ENCODE results near the gene ELMO1. TPM values are rescaled to one million over a fixed set of nuclear protein-coding genes. Genes with fewer than 3 reads are reported as not detected.

ELMO1 gene
- total RNA-seq, 1 donor from 2014 or later: 68.1 TPM

DNA sequence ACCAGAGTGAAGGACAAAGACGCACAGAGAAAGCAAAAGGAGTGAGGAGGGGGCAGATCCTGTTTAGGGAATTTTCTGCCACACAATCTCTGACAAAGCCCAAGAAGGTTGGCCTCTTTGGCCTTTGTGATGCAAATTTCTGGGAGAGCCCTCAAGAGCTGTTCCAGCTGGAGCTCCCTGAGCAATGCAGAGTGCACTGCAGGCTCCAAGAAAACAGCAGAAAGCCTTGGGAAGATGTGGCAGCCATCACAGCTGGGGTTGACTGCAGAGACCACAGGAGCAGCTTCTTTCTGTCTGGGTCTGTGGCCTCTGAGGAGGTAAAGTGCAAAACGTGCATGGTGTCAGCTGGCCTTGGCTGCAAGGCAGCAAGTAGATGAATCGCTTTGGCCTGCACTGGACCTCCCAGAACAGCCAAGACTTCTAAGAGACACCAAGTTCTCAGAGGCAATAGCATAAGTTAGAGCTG, 200.2 kb downstream of the ELMO1 start:
- FAIRE-seq (no peak), DNase-seq (ENCODE audit: low spot score in 2 of 2) (no peak)

DNA sequence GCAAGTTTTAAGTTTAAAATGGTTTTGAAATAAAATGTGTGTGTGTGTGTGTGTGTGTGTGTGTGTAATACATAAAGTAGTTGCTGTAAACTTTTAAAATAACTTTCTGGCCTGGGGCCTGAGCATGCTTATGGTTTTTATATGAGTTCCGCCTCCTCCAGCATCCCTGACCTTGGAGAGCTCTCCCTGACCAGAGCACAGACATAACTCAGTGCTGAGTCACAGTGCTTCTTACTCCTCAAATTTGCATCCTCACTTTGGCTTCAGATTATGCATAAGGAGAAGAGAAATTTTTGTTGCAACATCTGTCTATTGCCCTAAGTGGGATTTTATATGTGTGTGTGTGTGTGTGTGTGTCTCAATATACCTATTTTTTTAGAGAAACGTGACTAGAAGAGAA, 200.8 kb downstream of the ELMO1 start:
- FAIRE-seq: no peak
- DNase-seq (ENCODE audit: low spot score in 2 of 2): no peak

DNA sequence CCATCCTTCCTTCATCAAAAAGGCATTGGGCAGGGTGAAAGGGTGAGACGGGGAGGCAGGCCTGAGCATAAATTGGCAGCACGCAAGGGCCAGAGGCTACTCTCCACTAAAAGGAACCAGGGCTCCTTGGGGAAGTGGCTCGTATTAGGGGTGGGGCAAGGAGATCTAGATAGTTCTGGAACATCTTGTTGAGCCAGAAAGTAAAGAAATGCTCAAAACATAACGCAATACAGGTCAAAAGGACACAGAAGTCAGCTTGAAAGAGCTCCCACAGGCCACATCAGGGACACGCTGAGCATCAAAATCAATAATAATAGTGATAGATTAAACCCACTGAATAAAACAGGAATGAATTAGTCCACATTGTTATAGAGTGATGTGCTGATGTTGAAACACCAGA, 203.1 kb downstream of the ELMO1 start:
- no peak for FAIRE-seq
- no peak for DNase-seq (ENCODE audit: low spot score in 2 of 2)

DNA sequence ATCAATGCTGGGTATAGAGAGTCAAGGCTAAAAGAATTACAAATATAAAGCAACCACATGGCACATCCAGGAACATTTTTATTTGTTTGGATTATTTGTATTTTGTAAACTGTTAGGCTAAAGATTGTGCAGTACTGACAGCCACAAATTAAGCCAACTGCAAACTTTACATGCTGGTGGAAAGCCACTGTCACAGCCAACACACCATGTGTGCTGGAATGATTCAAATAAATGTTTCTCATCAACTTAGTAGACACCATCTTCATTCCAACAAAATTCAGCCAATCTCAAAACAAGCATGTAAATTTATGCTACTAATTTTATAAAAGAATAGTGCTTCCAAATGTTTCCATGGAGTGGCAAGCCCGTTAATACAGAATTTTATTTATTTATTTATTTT, 211.8 kb downstream of the ELMO1 start:
- no peak for FAIRE-seq
- no peak for DNase-seq (ENCODE audit: low spot score in 2 of 2)

DNA sequence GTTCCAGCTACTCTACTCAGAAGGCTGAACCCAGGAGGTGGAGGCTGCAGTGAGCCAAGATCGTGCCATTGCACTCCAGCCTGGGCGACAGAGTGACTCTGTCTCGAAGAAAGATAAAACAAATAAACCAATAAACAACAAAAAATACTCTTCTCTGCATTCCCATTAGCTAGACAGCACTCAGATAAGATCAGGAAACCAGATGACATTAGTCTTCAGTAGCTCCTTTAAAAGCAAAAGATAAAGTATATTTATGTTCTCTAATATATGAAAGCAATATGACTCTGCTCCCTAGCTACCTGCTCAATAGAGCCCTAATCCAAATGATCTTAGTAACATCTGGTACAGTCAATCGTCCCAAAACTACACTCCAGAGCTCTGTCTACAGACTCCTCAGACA, 212.9 kb downstream of the ELMO1 start:
- DNase-seq (ENCODE audit: low spot score in 2 of 2) (no peak), FAIRE-seq (no peak)

DNA sequence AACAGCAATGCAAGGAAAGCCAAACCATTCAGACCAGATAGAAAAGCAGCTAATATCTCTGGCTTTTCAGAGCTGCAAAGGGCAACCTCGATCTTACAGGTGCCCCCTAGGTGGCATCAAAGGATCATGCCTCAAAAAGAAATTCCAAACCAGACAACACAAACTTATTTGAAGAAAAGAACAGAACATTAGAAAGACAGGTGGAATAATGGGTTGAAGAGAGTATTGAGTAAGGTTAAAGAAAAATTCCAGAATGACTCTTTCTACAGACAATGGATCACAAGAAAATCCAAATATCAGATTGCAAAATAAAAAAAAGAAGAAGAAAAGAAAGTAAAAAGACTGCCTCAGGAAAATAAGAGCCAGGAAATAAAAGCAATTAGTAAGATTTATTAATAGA, 213.7 kb downstream of the ELMO1 start:
- FAIRE-seq: peak; percentile 76
- DNase-seq (ENCODE audit: low spot score in 2 of 2): peak in 1 of 2 donors; percentile 9

DNA sequence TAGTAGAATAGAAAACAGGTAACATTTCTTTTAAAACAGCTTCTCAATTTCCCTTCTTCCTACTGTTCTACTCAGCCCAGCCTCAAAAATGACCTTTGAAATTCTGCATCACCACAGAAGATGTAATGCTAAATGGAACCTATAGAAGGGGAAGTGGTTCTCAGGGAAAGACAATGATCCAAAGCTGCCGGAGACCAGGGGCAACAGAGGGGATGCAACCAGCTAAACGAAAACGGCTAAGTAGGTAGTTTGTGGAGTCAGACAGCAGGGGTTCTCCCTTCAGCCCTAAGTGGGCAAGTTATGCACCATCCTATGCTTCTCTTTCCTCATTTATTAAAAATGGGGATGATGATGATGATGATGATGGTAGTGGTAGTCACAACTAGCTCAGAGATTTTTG, 214.3 kb downstream of the ELMO1 start:
- no peak for DNase-seq (ENCODE audit: low spot score in 2 of 2)
- FAIRE-seq: no peak

DNA sequence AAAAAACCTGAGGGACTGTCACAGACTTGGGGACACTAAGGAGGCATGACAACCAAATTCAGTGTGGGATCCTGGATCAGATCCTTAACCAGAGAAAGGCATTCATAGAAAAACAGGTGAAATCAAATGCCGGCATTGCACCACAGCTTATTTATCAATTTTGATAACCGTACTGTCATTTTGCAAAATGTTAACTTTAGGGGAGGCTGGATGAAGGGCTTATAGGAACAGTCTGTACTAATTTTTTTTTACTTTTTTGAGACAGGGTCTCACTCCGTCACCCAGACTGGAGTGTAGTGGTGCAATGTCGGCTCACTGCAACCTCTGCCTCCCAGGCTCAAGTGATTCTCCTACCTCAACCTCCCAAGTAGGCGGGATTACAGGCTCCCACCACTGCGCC, 217.1 kb downstream of the ELMO1 start:
- DNase-seq (ENCODE audit: low spot score in 2 of 2) (no peak), FAIRE-seq (no peak)

DNA sequence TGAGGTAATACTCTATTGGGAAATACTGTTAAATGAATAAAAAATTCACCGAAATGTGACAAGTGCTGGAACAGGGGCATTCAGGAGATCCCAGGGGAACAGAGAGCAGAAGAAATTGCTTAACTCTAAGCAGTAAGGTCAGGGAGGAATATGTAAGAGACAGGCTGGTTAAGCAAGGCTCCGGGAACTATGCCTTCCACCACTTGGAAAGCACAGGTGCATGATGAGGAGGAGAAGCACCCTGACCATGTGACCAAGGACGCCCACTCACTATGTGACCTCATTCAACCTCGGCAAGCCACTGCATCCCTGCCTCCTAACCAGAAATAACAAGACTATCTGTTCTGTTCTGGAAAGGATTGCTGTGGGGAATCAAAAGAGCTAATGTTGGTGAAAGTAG, 218.4 kb downstream of the ELMO1 start:
- DNase-seq (ENCODE audit: low spot score in 2 of 2) (no peak), FAIRE-seq (no peak)

DNA sequence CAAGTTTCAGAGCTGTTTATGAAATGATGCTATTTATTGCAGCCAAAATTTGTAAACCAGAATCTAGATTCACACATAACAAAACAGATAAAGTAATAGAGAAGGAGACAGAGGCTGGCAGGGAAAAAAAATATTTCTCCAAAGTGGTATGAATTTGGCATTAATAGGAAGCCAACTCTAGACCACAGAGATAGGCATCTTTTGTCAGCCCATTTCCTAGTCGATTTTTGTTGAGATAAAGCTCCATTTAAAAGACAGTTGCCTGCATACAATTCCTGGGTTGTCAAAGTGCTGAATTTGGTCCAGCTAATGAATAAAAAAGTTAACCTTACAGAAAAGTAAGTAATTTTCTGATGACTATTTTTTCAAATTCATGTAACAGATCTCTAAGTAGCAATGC, 219.3 kb downstream of the ELMO1 start:
- DNase-seq (ENCODE audit: low spot score in 2 of 2): no peak
- no peak for FAIRE-seq

DNA sequence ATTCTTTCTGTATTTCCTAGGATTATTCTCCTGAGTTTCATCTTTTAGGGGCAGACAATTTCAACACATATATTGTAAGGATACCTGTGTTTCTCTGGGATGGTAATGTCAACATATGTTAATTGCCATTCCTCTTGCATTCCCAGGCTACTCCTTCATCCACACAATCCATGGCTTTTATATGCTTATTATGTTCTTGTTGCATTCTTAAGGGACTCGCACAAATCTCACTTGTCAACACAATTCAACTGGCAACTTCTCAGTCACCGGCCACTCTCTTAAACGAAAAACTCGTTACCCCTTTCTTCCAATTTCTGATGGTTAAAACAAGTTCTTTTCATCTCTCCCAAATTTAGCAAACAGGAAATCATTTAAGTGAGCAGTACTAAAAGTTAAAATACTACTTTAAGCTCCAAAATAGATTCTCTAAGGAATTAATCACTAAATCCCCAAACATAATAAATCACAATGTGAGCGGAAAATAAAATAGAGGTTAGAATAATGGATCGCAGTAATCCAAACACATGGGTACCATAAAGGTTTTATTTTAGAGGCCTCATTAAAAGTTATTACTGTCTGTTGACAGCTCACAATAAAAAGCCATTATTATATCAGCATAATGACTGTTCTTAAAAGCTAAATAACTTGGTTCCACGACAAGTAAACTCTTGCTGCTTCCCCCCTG, 223.2 kb downstream of the ELMO1 start:
- FAIRE-seq (no peak), DNase-seq (ENCODE audit: low spot score in 2 of 2) (no peak)

DNA sequence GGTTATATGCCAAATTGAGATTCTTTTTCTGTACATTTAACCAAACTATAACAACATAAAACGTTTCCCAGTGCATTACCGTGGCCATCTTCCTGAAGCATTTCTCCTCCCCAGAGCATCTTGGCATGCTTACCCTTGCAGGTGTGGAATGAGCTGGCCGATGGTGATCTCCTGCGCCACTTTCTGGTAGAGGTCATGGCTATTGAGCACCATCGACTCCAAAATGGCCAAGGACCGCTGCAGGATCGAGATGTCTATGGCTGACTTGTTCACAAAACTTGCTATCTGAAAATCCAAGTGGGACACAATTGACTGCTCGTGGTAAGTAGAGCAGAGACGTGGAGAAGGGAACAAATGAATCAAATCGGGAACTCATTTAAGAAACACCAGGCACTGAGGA, 223.9 kb downstream of the ELMO1 start:
- no peak for FAIRE-seq
- DNase-seq (ENCODE audit: low spot score in 2 of 2): no peak

DNA sequence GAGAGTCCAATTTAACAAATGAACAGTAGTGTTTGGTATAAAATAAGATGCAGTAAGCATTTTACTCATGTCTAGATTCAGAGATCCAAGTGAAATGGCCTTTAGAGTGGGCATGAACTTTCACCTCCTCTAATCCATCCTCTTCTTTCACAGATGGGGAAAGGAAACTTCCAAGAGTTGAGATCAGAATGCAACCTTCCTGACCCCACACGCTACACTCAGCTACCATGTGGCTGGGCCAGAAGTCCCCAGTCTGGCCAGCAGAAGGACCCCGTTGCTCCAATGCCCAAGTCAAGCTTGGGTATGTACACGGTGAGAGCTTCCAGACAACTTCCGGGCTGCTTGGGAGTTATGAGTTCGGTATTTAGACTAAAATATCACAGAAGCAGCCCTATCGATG, 228.0 kb downstream of the ELMO1 start:
- FAIRE-seq: no peak
- no peak for DNase-seq (ENCODE audit: low spot score in 2 of 2)

DNA sequence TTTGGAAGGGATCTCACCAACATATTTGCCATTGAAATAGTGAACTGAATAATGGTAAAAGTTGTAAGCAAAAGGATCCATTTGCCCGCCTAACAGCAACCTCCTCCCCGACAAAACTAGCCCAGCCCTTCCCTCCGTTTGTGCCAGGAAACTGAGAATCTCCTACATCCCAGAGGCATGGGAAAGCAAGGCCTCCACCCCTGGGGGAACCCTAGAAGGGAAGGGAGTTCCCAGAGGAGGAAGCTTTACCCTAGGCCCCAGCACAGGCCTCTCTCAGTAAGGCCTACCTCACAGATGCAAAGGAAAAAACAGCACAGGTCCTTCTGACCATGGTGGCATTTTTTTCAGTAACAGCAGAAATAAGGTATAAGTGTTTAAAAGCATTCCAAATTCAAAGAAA, 229.7 kb downstream of the ELMO1 start:
- FAIRE-seq: no peak
- no peak for DNase-seq (ENCODE audit: low spot score in 2 of 2)

DNA sequence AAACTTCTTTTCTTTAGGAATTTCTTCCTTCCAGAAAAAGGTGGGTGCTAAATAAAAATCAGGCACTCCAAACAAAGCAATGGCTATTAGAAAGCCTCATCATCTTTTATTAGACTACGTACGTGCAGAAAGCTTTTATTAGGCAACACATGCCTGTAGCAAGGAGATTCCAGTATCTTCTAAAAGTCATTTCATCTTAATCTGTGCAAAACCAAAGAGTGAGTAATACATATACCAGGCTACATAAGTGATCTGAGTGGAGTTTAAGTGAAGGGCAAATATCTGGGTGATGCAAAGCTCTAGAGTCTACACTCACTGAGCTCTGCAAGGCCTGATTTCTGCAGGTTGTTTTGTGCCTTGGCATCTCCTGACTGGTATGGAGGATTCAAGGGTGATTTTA, 231.7 kb downstream of the ELMO1 start:
- DNase-seq (ENCODE audit: low spot score in 2 of 2): no peak
- FAIRE-seq: no peak

DNA sequence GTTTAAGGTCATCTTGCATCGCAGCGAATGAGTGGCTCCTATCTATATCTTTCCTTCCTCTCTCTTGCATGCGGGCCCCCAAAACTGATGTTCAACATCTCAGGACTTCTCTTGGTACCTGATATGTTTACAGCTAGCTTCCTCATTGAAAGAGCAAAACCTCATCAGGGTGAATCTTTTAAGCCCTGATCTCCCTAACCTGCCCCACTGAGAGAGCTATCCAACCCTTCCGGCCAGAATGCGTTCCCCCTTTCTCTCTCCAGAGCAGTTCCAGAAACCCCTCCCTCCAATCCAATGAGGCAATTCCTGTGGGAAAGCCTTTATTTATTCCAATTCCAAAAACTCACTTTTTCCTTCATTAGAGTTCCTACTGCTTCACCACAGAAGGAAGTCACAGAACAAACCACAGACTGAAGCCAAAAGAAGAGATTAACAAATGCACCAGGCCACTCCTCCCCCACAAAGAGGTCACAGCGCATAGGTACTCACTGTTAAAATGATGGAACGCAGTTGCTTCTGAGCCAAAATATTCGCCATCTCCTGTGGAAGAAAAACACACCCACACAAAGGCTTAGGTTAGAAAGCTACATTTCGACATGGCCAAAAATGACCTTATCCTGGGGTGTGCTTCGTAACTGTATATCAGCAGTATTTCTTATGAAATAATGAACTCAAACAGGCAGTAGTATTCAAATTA, 232.4 kb downstream of the ELMO1 start:
- DNase-seq (ENCODE audit: low spot score in 2 of 2): no peak
- no peak for FAIRE-seq

DNA sequence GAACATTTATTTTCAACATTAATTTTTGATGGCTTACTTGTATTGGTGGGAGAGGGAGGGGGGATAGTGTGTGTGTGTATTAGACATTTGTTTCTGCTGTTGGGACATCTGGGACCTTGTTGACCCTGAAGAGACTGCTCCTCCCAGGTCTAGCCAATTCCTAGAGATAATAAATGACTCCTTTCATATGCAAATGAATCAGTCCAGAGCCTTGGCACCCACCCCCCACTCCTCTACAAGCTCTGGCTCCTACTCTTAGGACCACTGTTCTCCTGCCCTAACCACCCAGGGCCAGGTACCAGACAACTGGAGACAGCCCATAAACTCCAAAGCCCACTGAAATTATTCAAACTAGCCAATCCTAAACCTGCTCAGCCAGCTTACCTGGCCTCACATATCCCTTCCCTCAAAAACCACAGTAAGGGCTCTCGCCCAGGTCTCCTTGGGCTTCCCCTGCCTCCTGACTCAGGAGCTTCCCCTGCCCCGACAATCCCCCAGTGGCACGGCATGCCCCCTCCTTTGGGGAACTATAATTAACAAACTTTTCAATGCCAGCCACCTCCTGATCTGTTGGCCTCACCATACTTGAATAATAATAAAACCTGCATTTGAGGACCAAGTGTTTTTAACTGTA, 233.3 kb downstream of the ELMO1 start:
- FAIRE-seq (no peak), DNase-seq (ENCODE audit: low spot score in 2 of 2) (no peak)

DNA sequence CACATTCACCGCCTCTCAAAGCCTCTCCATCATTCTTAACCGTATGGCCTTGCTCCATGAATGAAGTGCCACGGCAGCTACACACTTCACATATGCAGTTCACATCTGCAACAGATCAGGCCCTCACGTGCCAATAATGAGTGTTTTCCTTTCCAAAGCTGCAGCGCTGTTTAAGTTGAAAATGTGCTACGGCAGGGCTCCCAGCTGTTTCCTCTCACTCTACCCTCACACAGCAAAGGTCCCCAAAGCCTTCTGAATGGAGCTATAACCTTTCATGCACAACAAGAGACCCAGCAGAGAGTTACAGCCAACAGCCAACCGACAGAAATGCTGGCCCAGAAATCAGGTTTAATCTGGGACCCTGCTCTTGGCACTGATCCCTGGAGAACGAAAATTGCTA, 236.1 kb downstream of the ELMO1 start:
- no peak for FAIRE-seq
- DNase-seq (ENCODE audit: low spot score in 2 of 2): no peak

DNA sequence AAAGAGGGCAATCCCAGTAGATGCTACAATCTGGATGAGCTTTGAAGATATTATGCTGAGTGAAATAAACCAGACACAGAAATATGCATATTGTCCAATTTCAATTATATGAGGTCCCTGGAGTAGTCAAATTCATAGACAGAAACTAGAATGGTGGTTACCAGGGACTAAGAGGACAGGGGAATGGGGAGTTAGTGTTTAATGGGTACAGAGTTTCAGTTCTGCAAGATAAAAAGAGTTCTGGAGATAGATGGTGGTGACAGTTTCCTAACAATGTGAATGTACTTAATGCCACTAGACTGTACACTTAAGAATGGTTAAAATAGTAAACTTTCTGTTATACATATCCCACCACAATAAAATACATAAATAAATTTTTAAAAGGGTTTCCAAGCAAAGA, 236.6 kb downstream of the ELMO1 start:
- DNase-seq (ENCODE audit: low spot score in 2 of 2): no peak
- no peak for FAIRE-seq

DNA sequence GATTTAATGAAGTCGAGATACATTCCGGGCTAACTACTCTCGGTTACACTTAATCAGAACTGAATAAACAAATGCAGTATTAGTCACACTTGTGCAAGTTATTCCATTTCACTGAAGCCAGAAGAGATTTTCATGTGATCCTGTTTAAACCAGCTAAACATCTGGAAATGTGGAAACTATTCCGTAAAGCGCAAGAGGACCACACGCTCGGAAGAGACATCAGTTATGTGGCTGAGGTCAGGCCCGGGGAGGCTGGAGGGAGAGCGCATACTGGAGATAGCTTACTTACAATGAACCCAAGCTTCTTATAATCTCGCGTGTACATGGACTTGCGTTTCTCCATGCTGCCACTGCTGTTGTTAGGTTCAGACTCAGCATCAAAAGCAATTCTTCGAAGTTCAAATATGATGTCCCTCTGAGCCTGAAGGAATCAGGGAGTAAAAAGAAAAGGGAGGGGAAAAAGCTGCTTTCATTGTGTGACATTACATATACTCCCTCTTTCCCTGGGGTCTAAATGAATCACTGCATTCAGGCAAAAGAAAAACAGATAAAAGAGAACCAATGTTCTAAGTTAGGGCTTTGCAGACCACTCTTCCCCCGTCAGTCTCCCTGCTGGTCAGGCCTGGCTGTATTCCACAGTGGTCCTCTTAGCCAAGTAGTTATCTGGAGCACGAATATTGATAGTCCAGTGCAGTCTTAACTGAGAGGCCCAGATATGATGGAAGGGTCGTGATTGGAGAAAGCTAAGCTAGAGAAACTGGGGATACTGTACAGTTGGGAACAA, 237.4 kb downstream of the ELMO1 start:
- no peak for FAIRE-seq
- no peak for DNase-seq (ENCODE audit: low spot score in 2 of 2)

DNA sequence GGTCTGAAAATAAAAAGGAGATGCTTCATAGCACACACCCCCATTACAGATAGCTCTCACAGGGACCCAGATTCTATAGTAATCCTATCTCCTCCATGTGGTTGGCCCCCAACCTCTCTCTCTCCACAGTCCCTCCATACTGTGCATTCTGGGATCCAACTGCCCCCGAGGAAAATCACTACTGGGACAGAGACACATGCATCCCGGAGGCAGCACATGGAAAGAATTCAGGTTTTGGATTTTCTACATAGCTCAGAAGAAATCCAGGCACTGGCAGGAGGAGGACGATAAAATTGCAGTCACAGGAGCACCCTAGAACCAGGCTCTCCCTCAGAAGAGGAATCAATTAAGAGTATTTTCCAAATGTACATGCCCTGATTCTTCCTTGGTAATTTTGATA, 239.5 kb downstream of the ELMO1 start:
- DNase-seq (ENCODE audit: low spot score in 2 of 2) (no peak), FAIRE-seq (no peak)

All from frontal cortex (tissue), 4 donors.